HT1080 (cell line): Measurements from ENCODE around the gene NTMT1. TPM values are rescaled to one million over a fixed set of nuclear protein-coding genes. Genes with fewer than 3 reads are reported as not detected.

Experiments used
- DNase-seq: peaks from one replicate; pipeline ENCODE4 v3.0.0-alpha.2; 2015; ENCODE audit warnings: low read depth
- total RNA-seq: library from RNA; depleted of rRNA; stranded (reverse); fragments of >200 nt; shearing (Covaris generic); gene quantifications from 2 replicates; pipeline ENCODE4 v1.2.3, GENCODE V29; 2014; rRNA removed

The NTMT1 gene
- total RNA-seq, 1 experiment from 2014 or later: 66.4 TPM

- no peak for DNase-seq
Measured at GRCh38 chr9:129673602-129674001, 47.6 kb downstream of the NTMT1 start.

GRCh38 chr9:129674229-129674628 is 48.3 kb downstream of the NTMT1 start:
- DNase-seq: no peak

GRCh38 chr9:129675620-129676019 is 49.7 kb downstream of the NTMT1 start:
- DNase-seq: no peak

DNA sequence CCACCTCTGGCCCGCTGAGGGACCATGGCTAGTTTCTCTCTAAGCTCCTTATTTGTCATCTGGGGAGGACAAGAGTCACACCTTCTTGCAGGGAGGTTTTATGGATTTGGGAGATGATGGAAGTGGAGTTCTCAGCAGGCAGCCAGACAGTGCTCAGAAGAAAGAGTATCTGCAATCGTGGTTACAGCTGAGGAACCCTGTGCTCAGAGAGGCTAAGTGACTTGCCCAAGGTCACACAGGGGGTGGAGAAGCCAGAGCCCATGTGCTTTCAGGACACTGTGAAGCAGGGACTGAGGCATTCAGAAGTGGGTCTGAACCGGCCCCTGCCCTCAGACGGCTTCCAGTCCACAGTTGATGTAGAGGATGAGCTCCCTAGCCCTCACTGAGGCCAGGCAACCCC is 50.3 kb downstream of the NTMT1 start:
- DNase-seq: no peak

DNA sequence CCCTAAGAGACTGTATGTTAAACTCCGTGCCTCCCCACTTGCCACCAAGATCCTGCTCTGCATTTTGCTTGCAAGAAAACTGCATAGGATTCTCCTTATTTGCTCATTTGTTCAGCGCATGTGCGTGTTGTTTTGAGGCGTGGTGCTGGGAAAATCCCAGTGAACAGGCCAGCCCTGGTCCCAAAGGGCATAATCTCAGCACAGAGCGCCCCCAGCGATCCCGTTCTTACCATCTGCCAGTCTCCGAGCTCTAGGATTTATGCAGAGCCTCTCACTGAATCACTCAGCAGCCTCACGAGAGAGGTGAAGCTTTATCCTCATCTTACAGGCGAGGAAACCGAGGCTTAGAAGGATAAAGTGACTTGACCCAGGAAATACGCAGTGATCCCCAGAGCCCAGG is 51.0 kb downstream of the NTMT1 start:
- peak; percentile 33 for DNase-seq

GRCh38 chr9:129677456-129677855 is 51.5 kb downstream of the NTMT1 start:
- DNase-seq: no peak

DNA sequence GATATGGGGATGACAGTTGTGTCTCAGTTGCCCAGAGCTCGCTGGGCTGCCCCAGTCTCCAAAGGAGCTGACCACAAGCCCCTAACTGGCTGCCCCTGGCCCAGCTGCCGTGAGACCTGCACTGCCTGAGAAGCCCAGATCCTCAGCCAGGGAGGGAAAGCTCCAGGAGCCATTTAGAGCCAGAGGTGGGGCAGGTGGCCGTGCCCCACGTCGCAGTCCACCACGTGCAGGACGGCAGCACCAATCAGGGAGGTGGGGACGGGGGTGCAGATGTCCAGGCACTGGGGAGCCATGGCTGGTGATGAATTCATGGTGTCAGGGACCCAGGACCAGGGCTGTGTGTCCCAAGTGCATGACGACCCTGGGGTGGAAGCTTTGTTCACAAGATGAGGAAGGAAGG is 52.9 kb downstream of the NTMT1 start:
- no peak for DNase-seq

- no peak for DNase-seq
Measured at GRCh38 chr9:129679537-129679936, 53.6 kb downstream of the NTMT1 start.

DNA sequence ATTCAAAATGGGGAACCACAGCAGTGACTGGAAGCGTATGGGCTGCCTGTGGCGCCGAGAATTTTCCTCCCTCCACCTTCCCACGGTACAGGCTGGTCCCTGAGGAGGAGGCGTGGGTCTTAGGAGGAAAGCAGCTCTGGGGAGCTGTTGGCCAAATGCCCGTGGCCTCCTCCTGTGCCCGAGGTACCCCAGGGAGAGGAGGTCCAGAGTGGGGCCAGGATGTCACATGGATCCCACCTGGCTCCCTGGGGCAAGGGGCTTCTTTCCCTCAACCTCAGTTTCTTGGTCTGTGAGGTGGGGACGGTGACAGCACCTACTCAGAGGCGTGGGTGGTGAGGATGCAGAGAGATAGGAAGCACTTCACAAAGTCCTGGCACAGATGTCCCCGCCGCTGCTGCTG is 56.0 kb downstream of the NTMT1 start:
- no peak for DNase-seq

GRCh38 chr9:129682381-129682780 is 56.4 kb downstream of the NTMT1 start:
- DNase-seq: no peak

DNA sequence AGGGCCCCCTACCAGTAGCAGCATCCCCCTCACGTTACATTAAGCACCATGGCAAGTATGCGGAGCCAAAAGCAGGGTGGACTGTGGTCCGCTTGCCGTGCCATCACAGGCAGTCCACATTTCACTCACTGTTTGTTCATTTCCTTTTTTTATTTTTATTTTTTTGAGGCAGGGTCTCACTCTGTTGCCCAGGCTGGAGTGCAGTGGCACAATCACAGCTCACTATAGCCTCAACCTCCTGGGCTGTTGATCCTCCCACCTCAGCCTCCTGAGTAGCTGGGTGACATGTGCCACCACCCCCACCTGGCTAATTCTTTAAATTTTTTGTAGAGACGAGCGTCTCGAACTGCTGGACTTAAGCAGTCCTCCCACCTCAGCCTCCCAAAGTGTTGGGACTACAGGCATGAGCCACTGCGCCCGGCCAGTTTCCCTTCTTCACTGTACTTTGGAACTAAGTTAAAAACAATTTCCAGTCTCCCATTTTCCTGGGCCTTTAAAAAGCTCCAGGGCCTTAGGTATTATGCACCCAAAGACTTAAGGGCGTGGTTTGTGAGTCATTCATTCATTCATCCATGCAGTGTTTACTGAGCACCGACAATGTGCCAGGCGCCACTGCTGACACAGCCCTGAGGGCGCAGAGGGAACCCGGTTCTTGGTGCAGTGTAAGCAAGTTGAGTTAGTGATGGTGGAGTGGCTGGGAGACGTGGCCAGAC is 59.4 kb downstream of the NTMT1 start:
- DNase-seq: peak; percentile 55

Other genes with a start within 250 kb of the NTMT1 start
- gene C9orf50, start 5.1 kb upstream of the NTMT1 start, total RNA-seq: not detected in 2 replicates
- gene ASB6, start 16.0 kb downstream of the NTMT1 start, total RNA-seq: 28.7 and 31.6 TPM in 2 replicates
- gene PRRX2, start 39.5 kb downstream of the NTMT1 start, total RNA-seq: not detected in 2 replicates
- gene PTGES, start 126.9 kb downstream of the NTMT1 start, total RNA-seq: 0.10 and 0.18 TPM in 2 replicates
- gene TOR1B, start 177.0 kb downstream of the NTMT1 start, total RNA-seq: 34.3 and 39.1 TPM in 2 replicates
- 55.1 and 75.2 TPM in 2 replicates for gene TOR1A, start 198.0 kb downstream of the NTMT1 start, total RNA-seq
- gene C9orf78, start 209.1 kb downstream of the NTMT1 start, total RNA-seq: 86.5 and 101 TPM in 2 replicates
- gene USP20, start 209.3 kb downstream of the NTMT1 start, total RNA-seq: 5.9 and 7.5 TPM in 2 replicates